GM21786 (cell line): ENCODE data around the gene SLC39A10.

Source experiments
- ATAC-seq: cut with Tn5 transposase; IDR thresholded peaks from one replicate; pipeline ENCODE4 v1.9.1; 2021; ENCODE audit not compliant: unreplicated experiment

SLC39A10 gene

DNA sequence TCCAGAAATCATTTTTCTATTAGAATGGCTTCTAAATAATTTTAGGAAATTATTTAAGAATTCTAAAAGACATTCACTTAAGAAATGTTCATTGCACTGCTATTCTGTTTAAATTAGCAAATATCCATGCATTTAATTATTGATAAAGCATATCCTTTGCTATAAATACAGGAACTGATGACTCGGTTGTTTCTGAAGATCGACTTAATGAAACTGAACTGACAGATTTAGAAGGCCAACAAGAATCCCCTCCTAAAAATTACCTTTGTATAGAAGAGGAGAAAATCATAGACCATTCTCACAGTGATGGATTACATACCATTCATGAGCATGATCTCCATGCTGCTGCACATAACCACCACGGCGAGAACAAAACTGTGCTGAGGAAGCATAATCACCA, 59.4 kb downstream of the SLC39A10 start:
- ATAC-seq = no peak

DNA sequence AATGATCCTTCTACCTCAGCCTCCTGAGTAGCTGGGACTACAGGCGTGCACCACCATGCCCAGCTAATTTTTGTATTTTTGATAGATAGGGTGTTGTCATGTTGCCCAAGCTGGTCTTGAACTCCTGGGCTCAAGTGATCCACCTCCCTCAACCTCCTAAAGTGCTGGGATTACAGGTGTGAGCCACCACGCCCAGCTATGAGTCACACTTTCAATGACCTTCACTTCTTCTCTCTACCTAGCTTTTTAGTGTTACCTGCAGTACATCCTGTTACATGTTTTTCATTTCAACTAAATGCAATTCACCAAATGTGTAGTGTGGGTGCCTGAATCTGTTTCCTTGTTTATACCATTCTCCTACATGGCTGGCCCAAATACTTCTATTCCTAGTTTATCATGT, 64.0 kb downstream of the SLC39A10 start:
- ATAC-seq = no peak

DNA sequence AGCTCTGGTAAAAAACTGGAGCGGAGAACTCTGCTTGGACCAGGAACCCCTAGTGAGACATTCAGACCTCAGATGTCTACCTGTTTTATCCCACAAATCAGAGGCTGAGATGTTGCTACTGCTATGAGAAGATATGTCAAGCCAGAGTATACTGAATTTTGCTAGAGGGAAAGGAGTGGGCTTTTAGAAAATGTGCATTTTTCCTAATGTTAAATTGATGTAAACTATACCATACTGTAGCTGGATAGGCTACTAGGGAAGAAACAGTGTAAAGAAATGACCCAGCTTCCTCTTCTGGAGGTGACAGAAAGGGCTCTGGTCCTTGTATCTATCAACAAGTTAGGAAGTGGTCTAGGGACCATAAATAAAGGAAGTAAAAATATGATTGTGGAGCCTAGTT, 65.0 kb downstream of the SLC39A10 start:
- no peak for ATAC-seq

DNA sequence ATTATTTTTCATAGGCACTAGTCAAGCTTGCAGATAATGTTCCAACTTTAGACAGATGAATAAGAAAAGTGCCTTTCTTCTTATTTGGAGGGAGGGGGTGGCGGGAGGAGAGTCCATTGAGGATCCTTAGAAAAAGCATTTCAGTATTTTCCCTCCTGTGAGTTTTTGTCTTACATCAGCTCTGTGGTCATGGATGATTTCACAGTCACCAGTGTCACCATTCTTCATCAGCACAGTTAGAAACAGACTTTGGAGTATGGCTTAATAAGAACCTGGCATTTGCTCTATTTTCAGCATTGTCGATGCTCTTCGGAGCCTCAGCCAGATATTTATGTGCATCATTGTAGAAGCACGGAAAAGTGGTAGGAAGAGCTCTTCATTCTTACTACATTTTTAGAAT, 70.1 kb downstream of the SLC39A10 start:
- no peak for ATAC-seq

DNA sequence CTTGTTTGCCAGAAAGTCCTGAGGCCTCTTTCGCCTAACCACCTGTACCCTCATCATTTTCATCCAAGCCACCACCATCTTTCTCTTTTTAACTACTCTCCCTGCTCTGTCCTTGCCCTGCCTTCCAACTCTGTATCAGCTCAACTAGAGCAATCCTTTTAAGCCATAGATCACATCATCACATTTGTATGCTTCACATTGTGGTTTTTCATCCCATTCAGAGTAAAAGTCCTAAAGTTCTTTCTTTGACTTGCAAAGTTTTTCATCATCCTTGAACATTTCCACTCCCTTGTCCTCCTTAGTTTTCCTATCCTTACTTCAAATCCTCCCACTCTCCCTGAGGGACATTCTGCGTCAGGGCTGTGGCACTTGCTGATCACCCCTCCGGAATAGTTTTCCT, 73.9 kb downstream of the SLC39A10 start:
- no peak for ATAC-seq

- no peak for ATAC-seq
Observed at GRCh38 chr2:195732574-195732973, 75.5 kb downstream of the SLC39A10 start.

- ATAC-seq = no peak
Observed at GRCh38 chr2:195733831-195734230, 76.8 kb downstream of the SLC39A10 start.

DNA sequence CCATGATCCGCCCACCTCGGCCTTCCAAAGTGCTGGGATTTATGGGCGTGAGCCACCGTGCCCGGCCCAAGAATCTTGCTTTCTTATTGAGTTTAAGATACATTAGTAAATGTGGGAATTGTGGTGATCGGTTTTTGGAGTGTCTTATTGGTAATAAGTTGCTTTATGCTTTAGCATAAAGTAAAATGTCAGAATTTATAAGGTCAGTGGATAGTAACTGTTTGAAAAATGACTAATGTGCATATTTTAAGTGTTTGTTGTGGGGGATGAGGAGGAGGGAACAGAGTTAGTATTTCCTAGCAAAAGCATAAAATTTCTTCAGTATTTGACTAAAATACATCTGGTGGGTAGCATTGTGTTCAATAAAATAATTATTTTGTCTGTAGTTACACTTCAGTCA, 77.4 kb downstream of the SLC39A10 start:
- ATAC-seq = no peak

DNA sequence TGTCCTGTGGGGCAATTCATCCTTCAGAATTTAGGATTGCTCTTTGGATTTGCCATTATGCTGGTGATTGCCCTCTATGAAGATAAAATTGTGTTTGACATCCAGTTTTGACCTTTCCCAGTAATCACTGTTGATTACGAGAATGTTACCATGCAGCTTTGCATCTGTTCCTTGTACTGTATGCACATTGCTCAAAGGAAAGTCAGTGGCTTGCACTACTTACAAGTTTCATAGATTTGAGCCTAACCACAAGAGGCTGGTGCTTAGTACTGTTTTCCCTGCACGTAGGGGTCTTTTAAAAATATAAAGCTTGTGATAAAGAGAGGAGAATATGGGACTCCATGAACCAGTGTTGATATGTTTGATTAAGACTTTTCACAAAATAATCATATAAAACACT, 77.9 kb downstream of the SLC39A10 start:
- ATAC-seq = no peak

DNA sequence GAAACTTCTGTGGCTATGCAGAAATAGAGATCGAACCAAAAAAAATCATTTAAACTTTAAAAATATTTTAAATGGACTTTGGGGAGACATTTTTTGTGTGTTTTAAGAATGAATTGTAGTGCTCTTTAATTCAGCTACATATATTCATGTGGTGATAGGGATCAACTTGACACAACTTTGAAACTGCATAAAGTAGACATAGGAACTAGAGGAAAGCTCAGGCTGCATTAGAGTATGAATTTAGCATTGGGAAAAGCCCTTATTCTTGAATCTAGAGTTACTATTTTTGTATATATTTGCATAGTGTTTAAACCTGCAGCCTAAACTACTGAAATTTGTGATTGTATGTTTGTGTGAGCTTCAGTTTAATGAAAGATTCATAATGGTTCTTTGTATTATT, 78.3 kb downstream of the SLC39A10 start:
- ATAC-seq = no peak

- ATAC-seq = no peak
Observed at GRCh38 chr2:195737511-195738325, 80.7 kb downstream of the SLC39A10 start.

GRCh38 chr2:195741191-195741590, 84.2 kb downstream of the SLC39A10 start:
- ATAC-seq = no peak

GRCh38 chr2:195756218-195756942, 99.4 kb downstream of the SLC39A10 start:
- ATAC-seq = no peak

GRCh38 chr2:195758846-195759245, 101.8 kb downstream of the SLC39A10 start:
- ATAC-seq = no peak

DNA sequence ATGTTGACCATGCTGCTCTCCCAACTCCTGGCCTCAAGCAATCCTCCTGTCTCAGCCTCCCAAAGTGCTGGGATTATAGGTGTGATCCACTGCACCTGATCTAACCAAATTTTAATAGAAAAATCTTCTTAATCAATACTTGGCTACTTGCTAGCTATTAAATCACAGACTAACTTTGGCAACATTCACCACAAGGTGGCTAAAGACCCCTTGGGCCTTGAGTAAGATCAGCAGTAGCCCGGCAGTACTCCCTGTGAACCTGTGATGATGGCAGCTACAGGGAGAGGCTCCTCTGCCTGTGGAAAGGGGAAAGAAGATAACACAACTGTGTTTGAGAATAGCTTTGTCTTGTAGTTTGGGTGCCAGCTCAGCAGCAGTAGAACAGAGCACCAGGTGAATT, 102.9 kb downstream of the SLC39A10 start:
- no peak for ATAC-seq

DNA sequence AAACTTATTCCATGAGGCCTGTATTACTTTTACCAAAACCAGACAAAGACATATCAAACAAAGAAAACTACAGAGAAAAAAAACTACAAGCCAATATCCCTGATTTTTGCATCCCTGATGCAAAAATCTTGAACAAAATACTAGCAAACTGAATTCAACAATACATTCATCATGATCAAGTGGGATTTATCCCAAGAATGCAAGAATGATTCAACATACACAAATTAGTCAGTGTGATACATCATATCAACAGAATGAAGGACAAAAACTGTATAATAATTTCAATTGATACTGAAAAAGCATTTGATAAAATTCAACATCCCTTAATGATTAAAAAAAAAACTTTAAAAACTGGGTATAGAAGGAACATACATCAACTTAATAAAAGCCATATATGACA, 106.8 kb downstream of the SLC39A10 start:
- ATAC-seq = no peak

DNA sequence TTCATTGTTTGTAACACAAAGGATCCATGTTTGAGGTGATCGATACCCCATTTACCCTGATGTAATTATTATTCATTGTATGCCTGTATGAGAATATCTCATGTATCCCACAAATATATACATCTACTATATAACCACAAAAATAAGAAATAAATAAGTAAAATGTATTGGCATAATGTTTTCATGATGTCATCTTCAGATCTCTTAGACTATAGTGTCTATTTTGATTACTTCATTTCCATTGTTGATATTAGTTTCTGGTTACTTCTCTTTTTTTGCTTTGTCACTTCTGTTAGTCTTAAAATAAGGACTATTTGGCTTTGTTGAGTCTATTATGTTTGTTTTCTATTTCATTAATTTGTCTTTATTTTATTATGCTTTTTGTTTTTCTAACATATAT, 109.7 kb downstream of the SLC39A10 start:
- ATAC-seq = no peak

GRCh38 chr2:195768431-195768830, 111.4 kb downstream of the SLC39A10 start:
- no peak for ATAC-seq

DNA sequence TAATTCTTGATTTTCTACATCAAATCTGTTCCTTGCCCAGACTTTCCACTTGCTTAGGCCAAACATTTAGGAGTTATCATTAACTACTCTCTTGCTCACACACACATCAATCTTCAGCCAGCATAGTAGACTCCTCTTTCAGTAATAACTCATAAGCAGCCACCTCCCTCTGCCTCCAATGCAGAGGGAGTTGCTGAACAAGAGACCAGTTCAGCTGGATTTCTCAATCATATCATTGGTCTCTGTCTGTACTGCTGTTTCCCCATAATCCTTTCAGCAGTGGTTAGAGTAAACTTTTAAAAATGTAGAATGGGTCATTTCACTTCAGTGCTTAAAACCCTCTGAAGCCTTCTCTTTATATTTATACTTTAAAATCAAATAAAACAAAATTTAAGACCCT, 112.9 kb downstream of the SLC39A10 start:
- ATAC-seq = no peak

- no peak for ATAC-seq
Observed at GRCh38 chr2:195779491-195779890, 122.5 kb downstream of the SLC39A10 start.

DNA sequence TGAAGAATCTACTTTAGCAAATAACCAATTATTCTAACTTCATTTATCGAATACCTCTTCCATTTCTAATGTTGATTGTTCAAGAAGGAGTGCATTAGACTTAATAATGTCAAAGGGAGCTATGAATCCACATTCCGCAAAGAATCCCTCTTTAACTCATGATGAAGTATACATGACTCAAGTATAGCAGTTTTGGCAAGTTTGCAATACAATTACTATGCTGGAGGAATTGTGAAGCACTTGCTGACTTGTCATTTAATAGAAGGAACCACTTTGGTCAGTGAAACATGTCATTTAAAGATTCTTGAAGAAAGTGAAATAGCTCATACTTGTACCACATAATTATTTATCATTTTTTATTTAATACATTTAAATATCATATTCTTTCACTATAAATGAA, 125.1 kb downstream of the SLC39A10 start:
- no peak for ATAC-seq
